Stimulated activated naive CD4-positive, alpha-beta T cell treated with Interleukin-2 at 50 U/mL for 16 hours (primary cell): Measurements from ENCODE around the gene LMBRD1.
"Not testable (repeated sequence)": the region's sequence is repeated elsewhere in the genome, so short reads cannot be mapped to it uniquely, and the experiment has no call there.

Experiments used
- DNase-seq: peaks from one replicate; lab custom pipeline; 2025; lab: John Stamatoyannopoulos, UW

The LMBRD1 gene

DNA sequence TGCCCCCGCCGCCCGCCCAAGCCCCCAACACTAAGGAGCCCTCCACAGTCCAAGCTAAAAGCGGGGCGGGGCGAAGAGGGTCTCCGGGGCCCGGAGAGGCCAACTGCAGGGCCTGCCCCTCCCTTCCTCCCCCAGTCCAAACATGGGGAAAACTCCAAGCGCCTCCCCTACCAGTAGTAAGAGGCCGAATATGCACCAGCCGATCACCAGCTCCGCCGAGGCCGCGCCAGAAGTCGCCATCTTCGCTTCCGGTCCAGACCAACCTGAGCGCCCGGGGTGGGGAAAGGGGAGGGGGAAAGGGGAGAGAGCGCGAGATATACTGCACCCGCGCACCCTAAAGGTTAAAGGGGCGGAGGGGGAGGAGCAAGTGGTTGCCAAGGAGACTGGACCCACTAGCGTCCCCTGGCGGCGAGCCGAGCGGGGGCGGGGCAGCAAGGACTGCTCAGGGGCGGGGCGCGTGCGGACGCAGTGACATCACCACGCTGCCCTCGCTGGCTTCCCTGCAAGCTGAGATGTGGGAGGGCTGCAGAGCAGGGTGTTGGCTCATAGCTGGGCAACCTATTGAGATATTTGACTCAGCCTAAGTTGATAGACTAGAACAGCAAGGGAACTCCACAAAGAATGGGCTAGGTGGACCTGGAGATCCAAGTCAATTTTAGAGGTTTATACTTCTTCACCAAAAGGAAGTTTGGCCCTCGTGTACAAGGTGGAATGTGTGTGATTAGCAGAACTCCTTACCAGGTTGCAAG lies at the start of gene LMBRD1:
LMBRD1 (minus strand) TSS at position 369 of the 749 bp plus-strand sequence; CDS start at position 240, 129 bp downstream.
- DNase-seq: peak; percentile 96

DNA sequence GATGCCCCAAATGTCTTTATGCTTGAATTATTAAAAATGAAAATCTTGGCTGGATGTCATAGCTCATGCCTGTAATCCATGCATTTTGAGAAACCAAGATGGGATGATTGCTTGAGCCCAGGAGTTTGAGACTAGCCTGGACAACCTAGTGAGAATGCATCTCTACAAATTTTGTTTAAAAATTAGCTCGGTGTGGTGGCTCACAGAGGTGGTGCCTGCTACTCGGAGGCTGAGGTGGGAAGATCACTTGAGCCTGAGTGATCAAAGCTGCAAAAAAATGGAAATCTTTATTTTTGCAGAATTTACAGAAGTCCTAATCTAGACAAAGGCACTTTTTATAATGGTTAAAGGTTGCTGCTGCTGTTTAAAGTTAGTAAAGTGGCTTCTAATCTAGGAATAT lies 49.5 kb upstream of the LMBRD1 start:
- DNase-seq: no peak

DNA sequence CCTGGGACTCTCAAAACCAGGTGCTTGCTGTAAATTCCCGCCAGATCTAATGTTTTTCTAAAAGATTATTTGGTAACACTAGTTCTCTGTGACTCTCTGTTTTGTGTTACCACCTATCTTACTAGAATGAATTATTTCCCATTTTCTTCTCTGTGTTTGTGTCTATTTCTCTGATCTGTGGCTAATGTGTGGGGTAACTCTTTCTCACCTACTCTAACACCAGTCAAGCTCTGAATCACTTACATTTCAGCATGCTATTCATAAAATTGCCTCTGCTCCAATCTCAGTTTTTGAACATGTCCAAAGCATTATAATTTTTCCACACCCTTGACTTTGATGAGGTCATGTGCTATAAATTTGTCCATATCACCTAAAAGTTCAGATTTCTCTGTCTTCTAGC lies 46.4 kb upstream of the LMBRD1 start:
- DNase-seq: no peak

DNA sequence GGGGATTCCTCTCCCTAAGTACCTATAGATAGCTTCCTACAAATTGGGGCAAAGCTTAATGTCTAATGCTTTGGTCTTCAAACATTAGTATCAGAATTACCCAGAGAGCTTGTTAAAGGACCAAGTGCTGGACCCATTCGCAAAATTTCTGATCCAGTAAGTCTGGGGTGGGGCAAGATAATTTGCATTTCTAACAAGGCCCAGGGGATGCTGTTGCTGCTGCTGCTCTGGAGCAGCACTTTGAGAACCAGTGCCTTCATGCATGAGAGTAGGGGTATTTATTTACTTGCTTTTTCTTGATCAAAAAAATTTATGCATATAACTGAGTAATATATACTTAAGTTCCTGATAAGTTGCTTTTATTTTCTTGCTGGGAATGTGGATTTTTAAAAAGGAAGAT lies 45.1 kb upstream of the LMBRD1 start:
- DNase-seq: no peak

DNA sequence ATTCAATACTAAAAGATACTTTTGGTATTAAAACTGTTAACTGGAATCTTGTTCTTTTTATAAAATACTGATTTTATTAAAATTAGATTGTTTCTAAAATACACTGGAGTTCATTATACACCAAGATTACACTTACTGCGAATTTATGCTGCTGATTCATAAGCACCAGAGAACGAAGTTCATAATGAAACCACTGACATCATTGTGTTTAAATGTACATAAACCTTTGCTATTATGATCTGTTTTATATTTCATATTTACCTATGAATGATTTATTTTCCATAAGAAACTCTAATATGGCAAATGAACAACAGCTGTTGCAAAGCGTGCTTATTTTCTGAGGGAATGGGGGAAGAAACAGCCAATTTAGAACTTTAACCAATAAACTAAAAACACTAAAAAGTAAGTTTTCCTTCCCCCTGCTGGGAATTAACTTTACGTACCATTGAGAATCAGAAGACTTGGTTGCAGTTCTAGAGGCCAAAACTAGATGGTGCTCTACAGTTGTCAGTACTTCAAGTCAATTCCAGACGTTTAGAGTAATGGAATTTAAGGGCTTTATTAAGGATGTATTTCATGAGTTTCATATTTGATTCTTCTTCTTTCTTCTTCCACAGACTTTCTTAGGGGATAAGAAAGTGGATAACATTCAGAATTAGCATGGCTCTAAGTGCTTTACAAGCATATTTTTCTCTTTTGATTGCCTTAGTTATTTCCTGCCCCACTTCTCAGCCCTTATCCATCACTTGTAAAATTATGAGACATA lies 38.8 kb upstream of the LMBRD1 start:
- no peak for DNase-seq

DNA sequence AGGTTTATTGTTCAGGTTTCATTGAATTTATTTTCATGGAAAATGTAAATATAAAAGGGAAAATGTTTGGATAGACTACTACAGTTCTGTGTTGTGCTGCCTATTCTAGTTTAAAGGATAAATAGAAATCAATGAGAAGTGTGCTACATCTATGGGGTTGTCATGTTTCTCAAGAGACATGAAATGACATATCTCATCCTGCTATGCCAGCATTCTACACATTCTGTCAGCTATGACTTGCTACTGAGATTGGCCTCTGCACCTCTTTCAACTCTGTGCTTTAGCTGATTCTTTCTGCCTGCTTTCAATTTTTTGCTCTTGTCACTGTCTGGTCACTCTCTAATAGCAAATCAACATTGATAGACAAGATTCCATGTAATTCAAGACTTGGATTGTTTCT lies 35.7 kb upstream of the LMBRD1 start:
- DNase-seq: no peak

DNA sequence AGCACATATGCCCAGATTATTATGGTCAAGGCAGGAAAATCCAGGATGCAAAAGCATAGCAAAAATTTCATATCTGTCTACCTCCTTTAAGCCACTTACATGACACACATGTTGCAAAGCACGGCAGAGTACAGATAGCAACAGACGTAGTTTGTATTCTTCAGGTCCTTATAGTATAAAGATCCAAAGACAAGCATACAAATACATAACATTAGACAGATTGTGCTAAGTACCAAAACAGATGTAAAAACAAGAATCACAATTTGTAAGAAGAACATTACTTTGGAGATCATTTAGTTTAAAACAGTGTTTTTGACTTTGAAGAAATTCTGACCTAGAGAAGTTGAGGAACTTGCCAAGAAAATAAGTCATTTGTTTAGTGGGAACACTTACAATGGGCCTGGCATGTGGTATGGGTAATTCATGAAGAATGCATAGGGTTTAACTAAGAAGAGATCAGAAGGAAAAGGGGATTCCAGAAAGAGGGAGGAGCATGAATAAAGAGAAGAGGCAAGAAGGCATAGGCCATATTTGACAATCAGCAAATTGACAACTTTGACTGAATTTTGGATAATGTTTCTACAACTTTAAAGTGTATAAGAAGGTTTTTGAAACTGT lies 30.6 kb upstream of the LMBRD1 start:
- no peak for DNase-seq

DNA sequence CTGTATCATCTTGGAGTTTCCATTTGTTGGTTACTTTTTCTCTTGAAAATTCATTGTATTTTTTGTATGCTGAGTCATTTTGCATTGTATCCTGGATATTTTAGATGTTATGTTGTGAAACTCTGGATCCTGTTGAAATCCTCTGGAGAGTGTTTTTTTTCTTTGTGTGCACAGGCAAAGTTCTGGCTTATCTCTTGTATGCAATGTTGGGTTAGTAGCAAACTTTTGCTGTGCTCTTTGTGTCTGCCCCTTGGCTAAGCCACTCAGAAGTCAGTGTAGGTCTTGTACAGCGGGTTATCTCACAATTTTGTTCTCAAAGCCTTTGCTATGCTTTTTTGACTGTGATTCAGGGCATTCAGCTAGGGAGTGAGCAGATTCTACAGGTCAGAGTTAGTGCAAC lies 29.1 kb upstream of the LMBRD1 start:
- no peak for DNase-seq

DNA sequence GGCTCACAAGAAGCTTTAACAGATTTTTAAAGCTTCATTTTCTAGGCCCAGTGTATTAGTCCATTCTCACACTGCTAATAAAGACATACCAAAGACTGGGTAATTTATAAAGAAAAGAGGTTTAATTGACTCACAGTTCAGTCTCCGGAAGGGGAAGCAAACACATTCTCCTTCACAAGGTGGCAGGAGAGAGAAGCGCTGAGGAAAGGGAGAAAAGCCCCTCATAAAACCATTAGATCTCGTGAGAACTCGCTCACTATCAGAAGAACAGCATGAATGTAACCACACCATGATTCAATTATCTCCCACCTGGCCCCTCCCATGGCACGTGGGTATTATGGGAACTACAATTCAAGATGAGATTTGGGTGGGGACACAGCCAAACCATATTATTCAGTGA lies 27.5 kb upstream of the LMBRD1 start:
- DNase-seq: not testable (repeated sequence)

DNA sequence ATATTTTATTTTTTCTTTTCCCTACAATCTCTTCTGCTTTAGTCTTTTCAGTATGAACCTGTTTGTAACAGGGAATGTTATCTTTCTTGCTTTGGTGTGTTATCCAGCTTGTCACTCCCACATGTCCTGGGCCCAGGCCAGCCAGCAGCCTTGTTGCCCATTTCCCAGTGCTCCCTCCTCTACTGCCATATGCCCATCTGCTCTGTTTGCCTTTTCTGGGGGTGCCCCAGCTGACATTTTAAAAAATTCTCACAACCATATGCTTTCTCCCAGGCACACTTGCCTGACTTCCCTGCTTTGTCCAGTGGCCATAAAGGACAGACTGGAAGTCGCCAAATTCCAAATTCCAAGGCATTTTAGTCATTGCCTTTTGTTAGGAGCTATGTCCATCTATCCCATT lies 23.6 kb upstream of the LMBRD1 start:
- DNase-seq: no peak

DNA sequence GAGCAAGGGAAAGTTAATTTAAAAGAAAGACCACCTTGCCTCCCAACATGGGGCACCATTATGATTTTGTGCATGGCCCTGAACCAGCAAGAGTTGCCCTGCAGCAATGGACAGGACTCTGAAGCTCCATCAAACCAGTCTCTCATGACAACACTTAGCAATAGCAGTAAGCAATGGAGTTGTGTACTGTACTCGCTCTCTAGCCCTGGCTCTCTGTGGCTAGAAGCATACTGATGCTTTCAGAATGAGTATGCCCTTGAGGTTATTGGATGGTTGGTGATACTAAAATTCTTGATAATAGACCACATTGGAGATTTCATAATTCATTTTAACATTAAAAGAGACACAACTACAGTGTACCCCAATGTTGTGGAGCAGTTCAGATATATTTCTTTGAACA lies 23.2 kb upstream of the LMBRD1 start:
- DNase-seq: no peak

DNA sequence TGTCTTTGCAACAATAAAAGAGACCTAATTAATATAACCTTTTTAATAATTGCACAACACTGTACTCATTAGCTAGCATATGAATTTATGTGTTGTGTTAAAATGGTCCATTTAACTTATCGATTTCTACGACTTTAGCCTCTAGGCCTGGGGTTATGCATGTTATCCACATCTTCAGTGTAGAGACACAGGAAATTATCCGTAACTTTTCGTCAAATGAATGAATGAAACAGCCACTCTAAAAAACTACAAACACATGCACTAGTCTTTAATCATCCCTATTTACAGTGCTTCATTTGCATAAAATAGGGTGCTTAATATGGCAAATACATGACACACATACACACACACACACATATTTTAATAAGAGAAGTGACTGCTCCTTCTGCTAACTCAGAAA lies 22.3 kb upstream of the LMBRD1 start:
- DNase-seq: no peak

DNA sequence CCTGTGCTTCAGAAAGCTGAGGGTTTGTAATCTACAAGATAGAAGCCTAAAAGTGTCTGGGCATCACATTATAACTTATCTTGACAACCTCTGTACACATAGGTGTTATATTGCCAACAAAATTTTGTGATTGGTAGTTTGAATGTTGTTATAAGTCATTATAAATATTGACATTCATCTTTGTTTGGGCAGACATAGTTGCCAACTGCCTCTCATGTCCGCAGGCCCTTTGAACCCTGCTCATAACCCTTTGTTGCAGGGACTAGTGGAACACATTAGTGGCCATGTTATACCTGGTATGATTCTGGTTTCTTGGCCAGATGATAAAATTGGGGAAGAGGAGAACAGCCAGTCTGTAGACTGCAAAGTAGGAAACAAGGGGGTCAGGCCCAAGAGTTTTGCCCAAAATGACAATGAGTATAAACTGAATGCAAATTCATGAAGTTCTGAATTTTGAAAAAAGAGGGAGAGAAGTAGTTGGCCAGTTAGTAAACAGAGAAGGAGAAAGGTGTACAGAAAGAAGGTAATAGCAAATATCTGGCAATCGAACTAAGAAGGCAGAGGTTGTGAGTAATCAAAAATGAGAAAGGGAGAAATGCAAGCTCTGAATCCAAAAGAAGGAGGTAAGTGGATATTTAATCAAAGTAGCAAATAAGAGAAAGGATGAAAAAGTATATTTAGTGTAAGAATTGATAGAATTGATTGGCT lies 21.6 kb upstream of the LMBRD1 start:
- no peak for DNase-seq

DNA sequence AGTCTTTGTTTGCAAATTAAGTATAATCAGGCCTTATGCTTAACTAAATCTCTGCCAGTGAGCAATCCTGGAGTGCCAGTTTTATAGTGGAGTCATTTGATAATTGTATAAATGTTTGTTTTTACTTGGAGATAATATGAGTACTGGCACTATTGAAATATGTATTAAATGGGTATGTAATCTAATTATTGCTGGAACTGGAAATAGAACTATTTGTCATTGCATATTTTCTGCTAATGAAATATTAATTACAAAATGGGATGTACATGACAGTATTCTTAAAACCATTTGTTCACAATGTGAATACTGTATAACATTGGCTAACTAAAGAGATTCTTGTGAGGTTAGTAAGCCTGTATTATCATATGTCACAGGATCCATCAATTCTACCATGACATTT lies 20.5 kb upstream of the LMBRD1 start:
- DNase-seq: no peak

DNA sequence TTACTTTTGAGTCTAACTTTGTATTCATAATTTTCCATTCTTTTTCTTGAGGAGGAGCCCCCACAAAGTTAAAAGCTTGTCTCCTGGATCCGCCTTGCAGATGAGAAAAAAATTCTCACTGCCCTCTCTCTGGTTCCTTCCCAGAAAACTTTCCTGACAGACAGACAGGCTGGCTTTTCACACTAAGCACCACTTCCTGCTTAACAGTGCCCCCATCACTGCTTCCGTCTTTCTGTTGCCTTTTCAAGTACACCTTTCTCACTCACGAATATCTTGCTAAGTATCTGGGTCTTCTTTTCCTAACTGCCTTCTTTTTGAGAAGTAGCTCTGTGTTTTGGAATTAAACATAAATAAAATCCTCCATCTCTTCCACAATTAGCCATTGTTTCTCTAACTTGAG lies 19.8 kb upstream of the LMBRD1 start:
- no peak for DNase-seq

DNA sequence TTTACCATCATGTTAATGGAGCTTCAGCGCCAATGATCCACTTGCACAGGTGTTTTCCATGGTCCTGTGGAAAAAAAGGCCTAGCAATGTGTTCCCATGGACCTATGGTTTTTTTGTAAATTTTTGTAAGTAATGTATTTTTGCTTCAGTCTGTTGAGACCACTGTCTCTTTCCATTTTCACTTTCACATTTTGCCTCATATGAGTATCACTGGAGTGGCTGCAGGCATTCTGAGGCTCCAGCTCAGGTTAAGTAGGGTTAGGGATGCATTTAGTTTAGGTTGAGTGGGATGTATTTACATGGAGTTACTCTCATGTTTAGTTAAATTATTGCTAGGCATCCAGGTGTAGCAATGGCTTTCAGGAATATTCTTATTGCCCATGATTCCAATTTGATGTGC lies 19.2 kb upstream of the LMBRD1 start:
- DNase-seq: no peak

DNA sequence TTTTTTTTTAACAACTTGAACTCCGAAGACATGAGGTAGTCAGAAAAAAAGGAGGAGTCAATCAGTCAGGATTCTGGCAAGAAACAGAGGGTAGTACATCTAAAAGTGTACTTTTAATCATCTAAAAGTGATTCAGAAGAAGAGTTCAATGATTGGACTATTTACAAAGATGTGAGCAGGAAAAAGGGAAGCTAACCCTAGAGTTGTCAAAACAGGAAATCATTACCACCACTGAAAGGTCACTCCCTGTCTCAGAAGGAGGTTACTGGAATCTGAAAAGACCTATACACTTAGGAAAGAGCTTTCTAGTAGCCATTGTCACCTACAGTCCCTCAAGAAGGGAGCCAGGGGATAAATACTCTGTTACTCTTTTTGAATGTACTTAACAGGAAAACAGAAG lies 16.7 kb upstream of the LMBRD1 start:
- no peak for DNase-seq

DNA sequence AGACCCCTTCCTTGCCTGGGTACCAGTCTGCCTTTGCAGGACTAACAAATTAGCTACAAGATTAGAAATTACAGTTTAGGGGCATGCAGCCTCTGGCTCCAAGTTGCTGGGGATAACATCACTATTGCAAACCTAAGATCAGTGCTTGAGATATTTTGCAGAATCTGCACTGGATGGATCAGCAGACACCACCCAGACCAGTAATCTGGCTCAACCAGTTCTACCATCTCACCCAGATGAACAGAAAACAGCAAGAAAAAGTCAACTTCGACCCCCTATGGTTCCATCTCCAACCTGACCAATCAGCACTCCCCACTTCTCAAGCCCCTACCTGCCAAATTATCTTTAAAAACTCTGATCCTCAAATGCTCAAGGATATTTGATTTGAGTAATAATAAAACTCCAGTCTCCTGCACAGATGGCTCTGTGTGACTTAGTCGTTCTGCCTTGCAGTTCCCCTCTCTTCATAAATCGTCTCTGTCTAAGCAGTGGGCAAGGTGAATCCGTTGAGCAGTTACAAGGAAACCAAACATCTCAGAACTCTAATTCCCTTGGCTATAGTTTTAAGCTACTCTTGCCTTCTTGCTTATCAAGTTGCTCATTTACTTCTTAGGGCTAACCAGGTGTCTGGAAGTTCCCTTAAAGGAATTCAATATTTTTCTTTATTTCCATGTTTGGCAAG lies 16.1 kb upstream of the LMBRD1 start:
- DNase-seq: no peak

DNA sequence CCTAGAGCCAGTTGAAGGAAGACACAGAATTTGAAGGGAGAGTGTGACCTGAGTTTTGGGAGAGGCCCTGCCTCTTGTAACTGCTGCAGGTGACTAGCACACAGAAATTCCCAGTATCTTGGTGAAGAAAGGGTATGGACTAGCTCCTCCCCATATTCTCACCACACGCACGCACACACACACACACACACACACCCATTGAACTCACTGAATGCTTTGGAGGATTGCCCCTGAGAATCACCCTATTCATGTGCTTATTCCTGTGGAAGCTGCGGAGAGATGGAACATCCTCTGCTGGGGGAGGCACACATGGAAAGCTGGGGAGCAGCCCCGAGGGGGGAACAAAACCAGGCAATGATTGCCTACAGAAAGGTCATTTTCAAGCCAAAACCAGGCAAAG lies 6.2 kb upstream of the LMBRD1 start:
- DNase-seq: no peak

DNA sequence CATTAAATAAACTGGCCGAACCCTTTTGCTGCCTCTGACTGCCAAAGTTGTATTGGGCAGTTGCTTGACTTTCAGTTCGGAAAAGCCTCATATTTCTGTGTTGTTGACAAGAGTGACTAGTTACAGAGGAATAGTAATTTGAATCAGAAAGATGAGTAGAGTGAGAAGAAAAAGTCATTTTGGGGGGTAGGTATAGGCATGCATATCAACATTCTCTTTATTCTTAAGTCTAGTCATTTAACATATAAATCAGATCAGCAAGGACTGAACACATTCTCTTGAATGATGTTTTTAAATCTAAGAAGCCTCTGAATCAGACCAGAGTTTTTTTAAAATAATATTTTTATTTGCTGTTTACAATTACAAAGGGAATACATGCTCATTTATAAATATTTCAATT lies 4.9 kb upstream of the LMBRD1 start:
- no peak for DNase-seq

DNA sequence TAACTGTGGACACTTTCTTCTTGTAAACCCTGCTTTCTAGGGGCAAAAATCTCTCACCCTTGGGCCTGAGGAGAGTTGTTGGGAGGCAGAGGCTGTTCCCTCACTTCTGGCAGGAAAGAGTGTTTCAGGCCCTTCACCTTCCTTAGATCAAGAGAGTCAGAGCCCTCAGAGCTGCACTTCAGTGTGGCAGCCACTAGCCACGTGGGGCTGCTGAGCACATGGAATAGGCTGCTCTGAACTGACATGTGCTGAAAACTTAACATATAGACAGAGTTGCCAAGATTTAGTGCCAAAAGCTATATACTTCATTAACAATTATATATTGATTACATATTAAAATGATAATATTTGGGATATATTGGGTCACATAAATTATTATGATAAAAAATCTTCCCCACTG lies 4.4 kb upstream of the LMBRD1 start:
- no peak for DNase-seq

DNA sequence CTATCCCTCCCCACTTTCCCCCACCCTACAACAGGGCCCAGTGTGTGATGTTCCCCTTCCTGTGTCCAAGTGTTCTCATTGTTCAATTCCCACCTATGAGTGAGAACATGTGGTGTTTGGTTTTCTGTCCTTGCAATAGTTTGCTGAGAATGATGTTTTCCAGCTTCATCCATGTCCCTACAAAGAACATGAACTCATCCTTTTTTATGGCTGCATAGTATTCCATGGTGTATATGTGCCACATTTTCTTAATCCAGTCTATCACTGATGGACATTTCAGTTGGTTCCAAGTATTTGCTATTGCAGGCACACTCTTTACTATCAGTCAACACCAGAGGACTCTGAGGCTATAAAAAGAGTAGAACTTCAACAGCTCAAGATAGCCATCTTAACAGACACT lies 2.0 kb upstream of the LMBRD1 start:
- DNase-seq: not testable (repeated sequence)
